GM18507 (cell line): ENCODE measurements around the gene ZFX.

Source experiments
- DNase-seq: peaks from one replicate; pipeline ENCODE4 v3.0.0; 2011; ENCODE audit warnings: low read depth; ENCODE audit not compliant: insufficient read length; ENCODE audit errors: extremely low spot score
- FAIRE-seq: peaks from 2 replicates; lab custom pipeline; 2011; peaks lifted over from hg19 to GRCh38; lab: Jason Lieb, UNC

Gene ZFX

DNA sequence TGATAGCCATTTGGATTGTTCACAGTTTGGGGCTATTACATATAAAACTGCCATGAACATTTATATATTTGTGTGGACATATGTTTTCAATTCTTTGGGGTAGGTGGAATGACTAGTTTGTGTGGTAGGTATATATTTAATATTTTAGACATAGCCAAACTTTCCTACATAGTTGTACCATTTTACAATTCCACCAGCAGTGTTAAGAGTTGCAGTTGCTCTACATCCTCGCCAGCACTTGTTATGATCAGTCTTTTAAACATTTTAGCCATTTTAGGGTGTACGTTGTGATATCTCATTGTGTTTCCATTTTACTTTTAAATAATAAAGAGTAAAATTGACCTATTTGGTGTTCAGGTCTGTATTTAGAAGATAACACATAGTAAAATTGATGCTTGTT lies 76.6 kb downstream of the ZFX start:
- no peak for FAIRE-seq
- DNase-seq = no peak

- DNase-seq = no peak
- FAIRE-seq = no peak
Observed at GRCh38 chrX:24228596-24228995, 79.1 kb downstream of the ZFX start.

GRCh38 chrX:24229400-24229879 lies 79.9 kb downstream of the ZFX start:
- FAIRE-seq = no peak
- no peak for DNase-seq

DNA sequence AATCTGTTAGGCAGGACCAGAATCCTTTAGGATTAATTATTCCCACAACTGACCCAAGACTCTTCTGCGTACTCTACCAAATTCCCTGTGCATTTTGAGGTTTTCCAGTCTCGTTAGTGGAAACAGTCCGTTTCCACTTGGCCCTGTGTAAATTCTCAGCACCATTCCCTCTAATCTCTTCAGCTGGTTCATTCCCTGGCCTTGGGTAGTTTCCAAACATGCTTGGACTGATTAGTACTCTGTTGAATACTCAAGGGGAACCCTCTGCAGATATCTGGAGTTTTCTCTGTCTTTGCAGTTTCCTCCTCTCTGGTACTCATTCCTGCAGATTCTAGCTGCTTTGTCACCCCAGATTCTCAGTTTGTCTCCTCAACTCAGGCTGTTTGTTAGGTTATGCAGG lies 80.4 kb downstream of the ZFX start:
- no peak for FAIRE-seq
- no peak for DNase-seq

DNA sequence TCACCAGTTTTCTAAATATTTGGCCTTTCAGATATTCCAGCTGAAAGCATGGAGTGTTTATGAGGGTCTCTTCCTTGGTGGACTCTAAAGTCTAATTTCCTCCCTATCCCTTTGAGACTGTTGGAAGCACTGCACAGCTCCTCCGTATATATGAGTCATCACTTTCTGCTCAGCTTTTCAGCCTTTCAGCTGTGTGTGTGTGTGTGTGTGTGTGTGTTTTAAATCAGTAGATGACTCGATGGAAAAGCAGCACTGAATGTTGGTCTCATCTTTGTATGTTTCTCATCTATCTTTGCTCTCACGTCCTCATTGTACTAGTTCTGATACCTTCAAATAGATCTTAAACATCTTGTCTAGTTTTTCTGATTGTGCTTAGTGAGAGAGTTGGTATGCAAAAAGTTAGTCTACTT lies 81.6 kb downstream of the ZFX start:
- no peak for FAIRE-seq
- DNase-seq = no peak

DNA sequence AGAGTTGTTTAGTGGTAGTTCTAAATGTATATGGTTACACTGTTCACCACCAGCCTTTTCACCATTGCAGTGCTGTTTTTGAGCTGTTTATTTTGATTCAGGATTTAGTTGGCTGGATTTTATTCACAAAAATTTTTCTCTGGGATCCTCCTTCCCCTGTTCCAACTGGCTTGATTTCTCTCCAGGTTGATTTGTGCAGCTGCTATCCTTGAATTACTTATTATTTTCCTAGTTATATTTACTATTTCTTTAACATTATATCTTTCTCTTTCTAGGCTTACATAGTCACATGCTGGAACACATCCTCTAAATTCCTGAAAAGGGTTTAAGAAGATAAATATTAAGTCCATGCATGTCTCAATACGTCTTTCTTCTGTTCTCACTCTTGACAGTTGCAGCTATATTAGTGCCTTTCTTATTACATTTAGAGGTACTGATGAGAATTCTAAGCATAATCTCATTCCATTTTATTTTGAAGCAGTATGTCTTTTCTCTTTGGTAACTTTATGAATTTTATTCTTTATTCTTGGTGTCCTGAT lies 82.2 kb downstream of the ZFX start:
- DNase-seq (no peak), FAIRE-seq (no peak)

GRCh38 chrX:24232796-24233195 lies 83.3 kb downstream of the ZFX start:
- no peak for FAIRE-seq
- no peak for DNase-seq

DNA sequence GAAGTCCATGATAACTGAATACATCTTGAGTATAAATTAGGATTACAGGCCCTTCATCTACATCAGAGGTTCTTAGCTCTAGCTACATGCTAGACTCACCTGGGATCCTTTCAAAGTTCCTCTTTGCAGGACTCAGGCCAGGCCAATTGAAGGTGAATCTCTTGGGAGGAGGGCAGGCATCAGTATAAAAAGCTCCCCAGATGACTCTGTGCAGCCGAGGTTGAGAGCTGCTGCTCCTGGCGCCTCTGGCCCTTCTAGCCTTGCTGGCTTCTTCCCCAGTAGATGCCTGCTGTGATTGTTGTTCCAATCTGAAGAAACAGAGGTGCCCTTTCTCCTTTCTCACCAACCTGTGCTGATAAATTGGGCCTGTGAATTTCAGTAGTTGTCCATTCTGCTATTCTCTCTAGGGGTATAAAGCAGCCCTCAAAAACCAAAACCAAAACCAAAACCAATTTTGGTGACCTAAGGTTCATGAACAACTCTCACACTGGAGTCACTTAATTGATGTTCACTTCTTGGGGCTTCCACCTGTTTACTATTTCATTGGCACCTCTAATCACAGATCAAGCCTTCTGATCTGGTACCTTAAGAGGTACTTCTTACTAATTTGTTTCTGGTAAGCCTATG lies 85.7 kb downstream of the ZFX start:
- FAIRE-seq (peak; percentile 71), DNase-seq (no peak)

DNA sequence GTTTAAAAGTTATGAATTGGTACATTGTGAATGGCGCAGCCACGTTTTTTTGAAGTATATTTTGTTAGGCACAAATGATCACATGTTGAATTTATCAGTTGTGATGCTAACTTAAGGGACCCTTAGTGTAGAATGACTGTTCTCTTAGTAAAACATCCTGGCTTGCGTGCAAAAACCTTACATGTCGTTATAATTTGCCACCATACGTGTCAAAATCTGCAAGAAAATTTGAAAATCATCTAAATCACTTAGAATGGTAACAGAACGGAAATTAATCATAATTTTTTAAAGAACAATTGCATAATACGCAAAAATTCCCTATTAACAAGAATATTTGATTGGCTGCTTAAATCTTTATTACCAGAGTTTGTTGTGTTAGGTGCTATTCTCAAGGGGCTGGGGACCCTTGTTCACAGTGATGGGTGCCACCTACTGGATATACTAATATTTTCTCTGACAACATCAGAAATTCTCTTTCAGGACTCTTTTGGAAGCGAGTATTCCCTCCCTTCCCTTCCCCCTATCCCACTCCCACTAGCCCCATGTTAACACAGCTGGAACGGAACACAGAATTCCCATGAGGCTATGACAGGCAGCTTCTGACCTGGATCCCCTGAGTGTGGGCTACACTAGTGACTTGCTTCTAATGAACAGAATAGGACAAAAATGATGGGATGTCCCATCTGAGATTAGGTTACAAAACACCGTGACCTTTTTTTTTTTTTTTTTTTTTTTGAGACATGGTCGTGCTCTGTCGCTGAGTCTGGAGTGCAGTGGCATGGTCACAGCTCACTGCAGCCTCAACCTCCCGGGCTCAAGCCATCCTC lies 92.5 kb downstream of the ZFX start:
- FAIRE-seq = no peak
- no peak for DNase-seq

- no peak for DNase-seq
- peak; percentile 100 for FAIRE-seq
Observed at GRCh38 chrX:24242649-24243175, 93.2 kb downstream of the ZFX start.

DNA sequence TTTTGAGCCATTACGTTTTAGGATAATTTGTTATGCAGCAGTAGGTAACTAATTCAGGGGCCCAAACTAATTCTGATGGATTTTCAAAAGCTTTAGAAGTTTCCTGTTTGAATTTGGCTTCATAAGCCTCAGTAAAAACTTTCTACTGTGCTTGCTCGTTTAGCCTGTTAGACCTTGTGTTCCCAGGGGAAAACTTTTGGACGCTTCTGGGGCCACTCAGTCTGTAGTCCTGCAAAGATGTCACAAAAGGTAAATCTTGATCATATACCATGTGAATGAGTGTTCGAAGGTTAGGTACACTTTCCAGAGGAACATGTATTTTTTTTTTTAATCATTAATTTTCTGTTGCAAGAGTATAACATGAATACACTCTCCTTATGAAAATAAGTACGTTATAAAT lies 93.7 kb downstream of the ZFX start:
- FAIRE-seq = no peak
- no peak for DNase-seq

- FAIRE-seq (no peak), DNase-seq (no peak)
Observed at GRCh38 chrX:24243692-24244091, 94.2 kb downstream of the ZFX start.

DNA sequence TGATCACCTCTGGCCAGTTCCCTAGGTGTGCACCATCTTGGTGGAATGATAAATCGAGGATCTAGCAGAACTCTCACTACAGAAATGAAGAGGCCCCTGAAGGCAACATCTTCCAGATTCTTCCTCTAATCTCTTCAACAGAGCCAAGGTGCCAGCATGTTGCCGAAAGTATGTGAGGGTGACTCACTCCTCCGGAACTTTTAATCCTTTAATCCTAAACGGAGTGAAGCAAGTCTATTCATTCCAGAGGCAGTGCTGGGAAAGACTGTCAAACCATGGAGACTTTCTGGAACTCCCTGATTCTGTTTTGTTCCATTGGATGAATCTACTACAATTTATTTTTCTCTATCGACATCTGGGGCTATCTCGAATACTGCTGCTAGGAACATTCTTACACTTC lies 95.7 kb downstream of the ZFX start:
- DNase-seq (no peak), FAIRE-seq (no peak)

DNA sequence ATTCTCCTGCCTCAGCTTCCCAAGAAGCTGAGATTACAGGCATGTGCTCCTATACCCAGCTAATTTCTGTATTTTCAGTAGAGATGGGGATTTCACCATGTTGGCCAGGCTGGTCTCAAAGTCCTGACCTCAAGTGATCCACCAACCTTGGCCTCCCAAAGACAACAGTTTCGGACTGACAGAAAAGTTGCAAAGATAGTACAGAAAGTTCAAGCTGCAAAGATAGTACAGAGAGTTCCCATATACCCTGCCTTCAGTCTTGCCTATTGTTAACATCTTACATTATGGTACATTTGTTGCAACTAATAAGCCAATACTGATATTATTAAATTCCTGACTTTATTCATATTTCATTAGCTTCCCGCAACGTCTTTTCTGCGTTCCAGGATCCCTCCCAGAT lies 98.5 kb downstream of the ZFX start:
- no peak for DNase-seq
- FAIRE-seq = peak; percentile 64

- DNase-seq = no peak
- FAIRE-seq = no peak
Observed at GRCh38 chrX:24253030-24253429, 103.5 kb downstream of the ZFX start.

DNA sequence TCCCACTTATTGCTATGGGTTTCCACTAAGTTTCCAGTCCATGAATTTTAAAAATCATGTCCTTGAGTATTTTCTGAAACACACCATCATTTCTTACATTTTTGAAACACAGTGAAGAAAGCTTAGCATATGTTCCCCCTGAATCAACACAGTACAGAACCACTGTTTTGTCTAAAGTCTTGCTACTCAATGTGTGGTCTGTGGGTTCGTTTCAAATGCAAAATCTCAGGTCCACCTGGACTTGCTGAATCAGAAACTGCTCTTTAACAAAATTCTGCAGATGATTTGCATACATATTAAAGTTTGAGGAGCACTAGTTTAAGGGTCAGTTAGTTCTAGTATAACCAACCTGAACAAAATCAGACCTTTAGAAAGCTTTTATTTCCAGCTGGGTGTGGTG lies 103.9 kb downstream of the ZFX start:
- DNase-seq = no peak
- FAIRE-seq = peak; percentile 61

DNA sequence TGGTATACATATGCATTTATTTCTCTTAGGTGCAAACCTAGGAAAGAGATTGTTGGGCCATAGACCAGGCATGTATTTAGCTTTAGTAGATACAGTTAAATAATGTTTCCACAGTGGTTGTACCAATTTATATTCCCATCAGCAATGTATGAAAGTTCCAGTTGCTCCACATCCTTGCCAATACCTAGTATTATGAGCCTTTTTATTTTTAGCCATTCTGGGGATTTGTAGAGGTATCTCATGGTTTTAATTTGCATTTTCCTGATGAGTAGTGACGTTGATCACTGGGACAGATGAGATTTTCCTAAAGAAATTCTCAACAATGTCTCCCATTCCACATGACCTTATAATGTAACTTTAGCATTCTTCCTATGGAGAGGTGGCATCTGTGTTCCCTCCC lies 107.5 kb downstream of the ZFX start:
- DNase-seq = no peak
- FAIRE-seq = no peak

GRCh38 chrX:24259544-24260240 lies 110.2 kb downstream of the ZFX start:
- FAIRE-seq (peak; percentile 84), DNase-seq (no peak)

DNA sequence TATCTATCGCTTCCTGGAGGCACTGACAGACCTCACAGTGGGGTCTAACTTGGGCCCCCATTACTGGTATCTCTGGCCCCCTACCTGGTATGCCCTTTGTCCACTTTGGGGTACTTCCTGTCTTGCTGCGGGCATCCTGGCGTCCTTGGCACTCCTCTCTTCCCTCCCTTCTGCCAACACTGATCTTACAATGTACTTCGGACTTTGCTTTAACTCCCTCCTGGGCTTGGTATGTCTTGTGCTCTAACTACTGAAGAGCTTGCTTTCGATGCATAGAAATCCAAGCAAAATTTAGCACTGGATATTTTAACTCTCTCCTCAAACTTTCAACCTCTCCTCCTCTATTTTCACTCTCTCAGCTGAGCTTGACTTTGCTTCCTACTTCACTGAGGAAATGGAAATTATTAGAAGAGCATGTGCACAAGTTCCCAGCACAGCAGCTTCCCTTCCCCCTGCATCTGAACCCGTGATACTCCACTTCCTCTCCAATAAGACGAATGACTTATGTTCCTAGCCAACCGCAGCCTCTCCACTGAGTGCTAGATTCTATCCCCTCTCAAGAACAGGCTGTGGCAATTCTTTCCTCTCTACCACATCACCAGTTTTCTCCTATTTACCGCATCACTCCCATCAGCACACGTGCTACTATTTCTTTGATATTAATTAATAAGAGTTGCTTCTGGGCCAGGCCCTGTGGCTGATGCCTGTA lies 111.5 kb downstream of the ZFX start:
- FAIRE-seq = peak; percentile 75
- no peak for DNase-seq
